ENCODE measurements around the gene MORN5.

The MORN5 gene

GRCh38 chr9:122131401-122132001, 28.2 kb upstream of the MORN5 start:
- H3K9me2 ChIP-seq (replicated peaks; ENCODE audit: low read depth, low read length), result no peaks in the 10 kb centered on the region
- no peaks in the 10 kb centered on the region for H4K20me1 ChIP-seq (ENCODE audit: insufficient read depth, low read length, poor library complexity, severe bottlenecking)
- H3F3A ChIP-seq (ENCODE audit: low read depth), result no peaks in the 10 kb centered on the region
- H3K27me3 ChIP-seq (ENCODE audit: insufficient read depth, low read length, poor library complexity, severe bottlenecking), result no peaks in the 10 kb centered on the region
- no peaks in the 10 kb centered on the region for H3K36me3 ChIP-seq (ENCODE audit: insufficient read depth, low read length)
- no peak overlapping the region for H3K9ac ChIP-seq (ENCODE audit: low read depth, low read length, poor library complexity, severe bottlenecking)
- no peak overlapping the region for H3K4me2 ChIP-seq (ENCODE audit: low read depth, low read length, poor library complexity, severe bottlenecking)
- no peak overlapping the region for H3K4me3 ChIP-seq (ENCODE audit: low read length, poor library complexity, severe bottlenecking)
- no peaks in the 10 kb centered on the region for H3K9me3 ChIP-seq (ENCODE audit: insufficient read depth, low read depth, low read length)
- TF ChIP-seq EZH2phosphoT487 (IDR thresholded peaks at IDR 0.05; ENCODE audit: borderline replicate concordance), result no peak
- TF ChIP-seq CTCF (conservative IDR thresholded peaks at IDR 0.05; ENCODE audit: low read length), result no peak
- no peaks in the 10 kb centered on the region for H3K4me1 ChIP-seq (ENCODE audit: insufficient read depth, low read length, poor library complexity, severe bottlenecking)
- H3K79me2 ChIP-seq (ENCODE audit: insufficient read depth, low read length), result no peaks in the 10 kb centered on the region
- H2AFZ ChIP-seq (ENCODE audit: low read length), result no peak overlapping the region

GRCh38 chr9:122132539-122132938, 27.2 kb upstream of the MORN5 start:
- Histone ChIP-seq H3K4me3 (ENCODE audit: low read length, poor library complexity, severe bottlenecking) (no peak overlapping the region), H2AFZ (ENCODE audit: low read length) (no peak overlapping the region), H3K36me3 (ENCODE audit: insufficient read depth, low read length) (no peaks in the 10 kb centered on the region), H3K9me3 (ENCODE audit: insufficient read depth, low read depth, low read length) (no peaks in the 10 kb centered on the region), H3F3A (ENCODE audit: low read depth) (no peaks in the 10 kb centered on the region), H3K27me3 (ENCODE audit: insufficient read depth, low read length, poor library complexity, severe bottlenecking) (no peaks in the 10 kb centered on the region), H4K20me1 (ENCODE audit: insufficient read depth, low read length, poor library complexity, severe bottlenecking) (no peaks in the 10 kb centered on the region), H3K9me2 (replicated peaks; ENCODE audit: low read depth, low read length) (no peaks in the 10 kb centered on the region), H3K79me2 (ENCODE audit: insufficient read depth, low read length) (no peaks in the 10 kb centered on the region), H3K4me2 (ENCODE audit: low read depth, low read length, poor library complexity, severe bottlenecking) (no peak overlapping the region), H3K9ac (ENCODE audit: low read depth, low read length, poor library complexity, severe bottlenecking) (no peak overlapping the region), H3K4me1 (ENCODE audit: insufficient read depth, low read length, poor library complexity, severe bottlenecking) (no peaks in the 10 kb centered on the region)
- no peak for TF ChIP-seq CTCF (conservative IDR thresholded peaks at IDR 0.05; ENCODE audit: low read length)

GRCh38 chr9:122133263-122133983, 26.3 kb upstream of the MORN5 start:
- Histone ChIP-seq H3K79me2 (ENCODE audit: insufficient read depth, low read length) (no peaks in the 10 kb centered on the region), H3K36me3 (ENCODE audit: insufficient read depth, low read length) (no peaks in the 10 kb centered on the region), H3K9me3 (ENCODE audit: insufficient read depth, low read depth, low read length) (no peaks in the 10 kb centered on the region), H3K9ac (ENCODE audit: low read depth, low read length, poor library complexity, severe bottlenecking) (no peak overlapping the region), H3K4me1 (ENCODE audit: insufficient read depth, low read length, poor library complexity, severe bottlenecking) (no peaks in the 10 kb centered on the region), H3F3A (ENCODE audit: low read depth) (no peaks in the 10 kb centered on the region), H2AFZ (ENCODE audit: low read length) (no peak overlapping the region), H3K9me2 (replicated peaks; ENCODE audit: low read depth, low read length) (no peaks in the 10 kb centered on the region), H4K20me1 (ENCODE audit: insufficient read depth, low read length, poor library complexity, severe bottlenecking) (no peaks in the 10 kb centered on the region), H3K27me3 (ENCODE audit: insufficient read depth, low read length, poor library complexity, severe bottlenecking) (no peaks in the 10 kb centered on the region), H3K4me2 (ENCODE audit: low read depth, low read length, poor library complexity, severe bottlenecking) (no peak overlapping the region), H3K4me3 (ENCODE audit: low read length, poor library complexity, severe bottlenecking) (no peak overlapping the region)
- TF ChIP-seq CTCF (conservative IDR thresholded peaks at IDR 0.05; ENCODE audit: low read length) (no peak), EZH2phosphoT487 (IDR thresholded peaks at IDR 0.05; ENCODE audit: borderline replicate concordance) (no peak)

Data from Loucy (cell line).